Measurements from ENCODE around the gene KIRREL3.

Gene KIRREL3

DNA sequence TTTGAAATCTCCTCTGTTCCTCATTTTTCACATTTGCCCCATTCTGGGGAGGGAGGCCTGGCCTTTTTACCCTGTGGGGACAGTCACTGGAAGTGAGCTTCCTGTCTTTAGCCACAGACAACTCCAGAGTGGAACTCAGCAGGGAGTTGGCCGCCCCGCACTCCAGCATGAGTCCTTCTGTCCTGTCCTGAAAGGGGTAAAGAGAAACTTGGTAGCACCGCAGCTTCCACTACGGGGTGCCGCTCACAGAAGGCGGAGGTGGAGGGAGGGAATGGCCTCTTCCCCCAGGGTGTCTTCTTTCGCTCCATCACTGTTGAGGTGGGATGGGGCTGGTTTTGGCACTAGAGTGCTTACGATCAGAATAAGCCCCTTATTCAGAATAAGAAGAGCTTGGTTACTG, 512.9 kb downstream of the KIRREL3 start:
- H3K4me3 ChIP-seq (ENCODE audit: low read length): no peak overlapping the region
- TF ChIP-seq, protein P1, sequence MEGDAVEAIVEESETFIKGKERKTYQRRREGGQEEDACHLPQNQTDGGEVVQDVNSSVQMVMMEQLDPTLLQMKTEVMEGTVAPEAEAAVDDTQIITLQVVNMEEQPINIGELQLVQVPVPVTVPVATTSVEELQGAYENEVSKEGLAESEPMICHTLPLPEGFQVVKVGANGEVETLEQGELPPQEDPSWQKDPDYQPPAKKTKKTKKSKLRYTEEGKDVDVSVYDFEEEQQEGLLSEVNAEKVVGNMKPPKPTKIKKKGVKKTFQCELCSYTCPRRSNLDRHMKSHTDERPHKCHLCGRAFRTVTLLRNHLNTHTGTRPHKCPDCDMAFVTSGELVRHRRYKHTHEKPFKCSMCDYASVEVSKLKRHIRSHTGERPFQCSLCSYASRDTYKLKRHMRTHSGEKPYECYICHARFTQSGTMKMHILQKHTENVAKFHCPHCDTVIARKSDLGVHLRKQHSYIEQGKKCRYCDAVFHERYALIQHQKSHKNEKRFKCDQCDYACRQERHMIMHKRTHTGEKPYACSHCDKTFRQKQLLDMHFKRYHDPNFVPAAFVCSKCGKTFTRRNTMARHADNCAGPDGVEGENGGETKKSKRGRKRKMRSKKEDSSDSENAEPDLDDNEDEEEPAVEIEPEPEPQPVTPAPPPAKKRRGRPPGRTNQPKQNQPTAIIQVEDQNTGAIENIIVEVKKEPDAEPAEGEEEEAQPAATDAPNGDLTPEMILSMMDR (IDR thresholded peaks at IDR 0.05; ENCODE audit: insufficient read depth, low read depth, low read length, missing control alignments): no peak
- DNase-seq (ENCODE audit: low read depth): no peak

DNA sequence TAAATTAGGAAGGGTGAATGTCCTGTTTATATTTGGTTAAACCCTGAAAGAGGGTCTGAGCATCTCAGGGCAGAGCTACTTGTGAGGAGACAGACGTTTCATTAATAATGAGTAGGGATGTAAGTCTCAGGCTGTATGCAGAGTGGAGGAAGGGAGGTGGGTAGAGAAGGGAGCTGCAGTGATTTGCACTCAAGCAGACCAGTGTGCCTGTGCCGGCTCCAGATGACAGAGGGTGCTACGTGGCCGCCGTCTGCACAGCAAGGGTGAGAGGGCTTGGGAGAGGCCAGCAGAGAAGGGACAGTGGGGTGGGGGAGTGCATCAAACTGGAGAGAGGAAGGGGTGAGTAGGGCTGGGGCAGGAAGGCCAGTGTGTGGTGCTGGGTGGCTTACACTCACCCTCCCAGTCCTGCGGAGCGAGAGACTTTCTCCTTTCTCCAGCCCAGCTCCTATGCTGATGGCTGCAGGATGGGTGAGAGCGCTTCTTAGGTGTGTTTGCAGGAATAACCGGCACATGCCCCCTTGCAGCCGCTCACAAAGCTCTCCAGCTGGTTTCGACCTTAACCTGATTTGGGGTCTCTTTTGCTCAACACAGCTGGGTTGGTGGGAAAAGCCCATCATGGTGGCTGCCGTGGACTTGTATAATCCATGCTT, 514.5 kb downstream of the KIRREL3 start:
- no peak overlapping the region for H3K4me3 ChIP-seq (ENCODE audit: low read length)
- TF ChIP-seq, protein P1 (IDR thresholded peaks at IDR 0.05; ENCODE audit: insufficient read depth, low read depth, low read length, missing control alignments): no peak
- no peak for DNase-seq (ENCODE audit: low read depth)

DNA sequence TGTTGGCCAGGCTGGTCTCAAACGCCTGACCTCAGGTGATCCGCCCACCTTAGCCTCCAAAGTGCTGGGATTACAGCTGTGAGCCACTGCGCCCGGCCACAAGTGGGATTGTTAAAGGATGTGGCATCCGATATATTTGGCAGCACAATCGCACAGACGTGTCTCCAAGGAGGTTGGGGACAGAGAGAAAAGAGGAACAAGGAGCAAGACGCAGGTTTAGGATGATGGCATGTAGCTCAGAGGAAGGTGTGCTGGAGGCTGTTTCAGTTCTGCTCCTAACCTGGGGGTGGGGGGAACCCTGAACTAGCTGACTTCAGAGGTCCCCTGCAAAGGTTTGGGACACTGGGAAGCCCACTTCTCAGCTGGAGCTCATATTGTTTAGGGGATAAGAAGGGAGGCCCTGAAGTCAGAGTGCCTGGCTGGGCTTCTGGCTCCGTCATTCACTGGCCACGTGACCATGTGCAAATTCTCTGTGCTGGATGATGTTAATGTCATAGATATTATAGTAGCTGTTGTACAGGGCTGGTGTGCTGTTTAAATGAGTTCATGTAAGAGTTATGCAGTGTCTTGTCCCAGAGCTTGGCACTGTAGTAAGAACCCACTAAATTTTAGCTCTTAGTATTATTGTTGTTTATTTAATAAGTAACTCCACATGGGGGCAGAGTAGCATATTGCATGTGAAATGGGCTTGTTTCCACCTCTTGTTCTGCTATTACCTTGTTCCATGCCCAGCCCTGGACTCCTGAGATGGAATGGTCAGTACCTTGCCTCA, 515.4 kb downstream of the KIRREL3 start:
- peak; percentile 21 for DNase-seq (ENCODE audit: low read depth)
- no peak overlapping the region for H3K4me3 ChIP-seq (ENCODE audit: low read length)
- TF ChIP-seq, protein P1 (IDR thresholded peaks at IDR 0.05; ENCODE audit: insufficient read depth, low read depth, low read length, missing control alignments): peak; percentile 17

DNA sequence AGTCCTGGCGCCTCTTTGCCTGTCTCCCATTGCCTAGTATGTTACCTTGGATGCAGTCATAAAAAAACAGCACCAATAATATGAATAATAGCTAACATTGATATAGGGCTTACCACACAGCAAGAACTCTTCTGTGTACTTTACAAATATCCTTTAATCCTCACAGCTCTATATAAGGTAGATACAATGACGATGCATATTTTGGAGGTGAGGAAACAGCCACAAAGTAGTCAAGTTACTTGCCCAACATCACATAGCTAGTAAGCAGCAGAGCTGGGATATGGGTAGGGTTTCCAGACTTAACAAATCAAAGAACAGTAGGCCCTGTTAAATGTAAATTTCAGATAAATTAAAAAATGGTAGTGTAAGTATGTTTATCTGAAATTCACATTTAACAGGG, 516.3 kb downstream of the KIRREL3 start:
- peak; percentile 79 for DNase-seq (ENCODE audit: low read depth)
- no peak overlapping the region for H3K4me3 ChIP-seq (ENCODE audit: low read length)
- TF ChIP-seq, protein P1 (IDR thresholded peaks at IDR 0.05; ENCODE audit: insufficient read depth, low read depth, low read length, missing control alignments): no peak

DNA sequence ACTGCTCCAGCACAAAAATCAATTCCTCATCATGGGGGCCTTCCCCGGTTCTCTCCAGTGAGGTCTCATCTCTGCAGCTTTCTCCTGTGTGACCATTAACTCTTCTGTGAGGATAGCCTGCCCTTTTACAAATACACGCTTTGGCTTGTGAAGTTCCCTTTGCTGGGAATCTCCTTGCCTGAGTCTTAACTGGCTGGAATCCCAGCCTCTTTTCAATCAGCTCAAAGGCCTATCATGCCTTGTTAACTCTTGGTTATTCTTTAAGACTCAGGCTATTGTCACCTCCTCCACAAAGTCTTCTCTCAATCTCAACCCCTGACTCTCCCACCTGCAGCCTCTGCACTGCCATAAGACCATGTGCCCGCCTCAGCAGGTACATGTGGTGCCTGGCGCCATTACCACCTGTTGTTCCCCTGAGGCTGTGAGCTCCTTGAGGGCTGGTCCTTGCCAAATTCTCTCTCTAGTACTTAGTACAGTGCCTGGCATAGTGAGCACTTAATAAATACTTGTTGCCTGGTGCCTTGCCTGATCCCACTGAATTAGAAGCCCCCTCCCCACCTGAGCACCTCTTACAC, 516.9 kb downstream of the KIRREL3 start:
- TF ChIP-seq, protein P1 (IDR thresholded peaks at IDR 0.05; ENCODE audit: insufficient read depth, low read depth, low read length, missing control alignments): no peak

DNA sequence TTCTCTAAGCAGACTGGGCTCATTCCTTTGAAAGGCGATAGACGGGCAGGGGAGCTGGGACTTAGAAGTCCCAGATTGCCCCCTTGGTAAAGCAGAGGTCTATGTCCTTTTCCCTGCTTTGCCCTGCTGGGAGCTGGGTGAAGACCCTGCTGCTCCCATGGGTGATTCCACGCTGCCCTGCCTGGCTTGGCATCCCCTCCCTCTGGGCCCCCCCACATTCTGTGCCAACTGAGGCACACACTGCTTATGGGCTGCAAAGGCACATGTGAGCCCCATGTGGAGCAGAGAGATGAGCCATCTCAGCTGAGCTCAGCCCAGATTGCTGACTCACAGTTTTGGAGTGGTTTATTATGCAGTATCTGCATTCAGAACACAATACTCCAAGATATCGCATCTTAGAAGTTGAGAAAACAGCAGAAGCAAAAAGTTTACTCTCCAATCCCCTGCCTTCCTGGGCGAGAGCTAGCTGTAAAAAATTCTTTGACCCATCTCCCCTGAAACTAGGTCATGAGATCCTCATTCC, 517.9 kb downstream of the KIRREL3 start:
- no peak overlapping the region for H3K4me3 ChIP-seq (ENCODE audit: low read length)
- DNase-seq (ENCODE audit: low read depth): no peak
- TF ChIP-seq, protein P1 (IDR thresholded peaks at IDR 0.05; ENCODE audit: insufficient read depth, low read depth, low read length, missing control alignments): no peak

More for the DNA sequence above, 516.9 kb downstream of the KIRREL3 start:
- no peak for DNase-seq (ENCODE audit: low read depth)
- no peak overlapping the region for H3K4me3 ChIP-seq (ENCODE audit: low read length)

All from epithelial cell of esophagus (primary cell).